Heart left ventricle (tissue), 16 donors: Measurements from ENCODE around the gene CRACDL. TPM values are rescaled to one million over a fixed set of nuclear protein-coding genes. Genes with fewer than 3 reads are reported as not detected.

ENCODE experiments used
- ATAC-seq, 4 donors: fragments of 200-7000 bp; cut with Tn5 transposase; one replicate each; pipeline ENCODE4 v1.9.1; 2020 to 2022; ENCODE audit warnings: moderate library complexity in 4 of 4, mild to moderate bottlenecking in 3 of 4, moderate number of reproducible peaks in 1 of 4
- DNase-seq, 5 donors: peaks; one replicate each; pipeline ENCODE4 v3.0.0-alpha.2; 2020
- H3K27ac ChIP-seq, 12 donors: fragments of 200-600 bp; sonication (generic) in 4 of 12; one replicate each; pipeline versions ENCODE4 v1.5.0 to v1.8.0; 2016 to 2022; ENCODE audit warnings: mild to moderate bottlenecking in 2 of 12
- H3K27me3 ChIP-seq, 9 donors: fragments of 200-600 bp; sonication (generic) in 2 of 9; one replicate each; pipeline versions ENCODE4 v1.5.1 to v1.8.0; 2016 to 2022; ENCODE audit warnings: mild to moderate bottlenecking in 3 of 9
- H3K36me3 ChIP-seq, 9 donors: fragments of 200-600 bp; sonication (generic) in 2 of 9; one replicate each; pipeline versions ENCODE4 v1.5.0 to v1.8.0; 2018 to 2022; ENCODE audit warnings: mild to moderate bottlenecking in 2 of 9
- H3K4me1 ChIP-seq, 12 donors: fragments of 200-600 bp; sonication (generic) in 4 of 12; one replicate each; pipeline versions ENCODE4 v1.5.0 to v1.8.0; 2016 to 2022; ENCODE audit warnings: mild to moderate bottlenecking in 3 of 12
- H3K4me3 ChIP-seq, 12 donors: fragments of 200-600 bp; sonication (generic) in 4 of 12; one replicate each; pipeline versions ENCODE4 v1.5.0 to v1.8.0; 2017 to 2022; ENCODE audit warnings: mild to moderate bottlenecking in 9 of 12, moderate library complexity in 4 of 12
- H3K9me3 ChIP-seq, 12 donors: fragments of 200-600 bp; sonication (generic) in 4 of 12; one replicate each; pipeline versions ENCODE4 v1.5.0 to v1.8.0; 2016 to 2022; ENCODE audit warnings: mild to moderate bottlenecking in 1 of 12
- CTCF ChIP-seq, 12 donors: fragments of 200-600 bp; sonication (generic) in 4 of 12; IDR thresholded peaks; one replicate each; pipeline versions ENCODE4 v1.5.0 to v1.8.0; 2018 to 2022; ENCODE audit warnings: antibody characterized with exemption in 12 of 12, mild to moderate bottlenecking in 5 of 12
- POLR2A ChIP-seq, 2 donors: fragments of 450-650 bp; IDR thresholded peaks; one replicate each; pipeline ENCODE4 v1.6.1; 2017; ENCODE audit warnings: antibody characterized with exemption in 2 of 2, mild to moderate bottlenecking in 2 of 2, moderate library complexity in 2 of 2
- WGBS, 4 donors: extraction: QIAGEN DNeasy Blood & Tissue Kit in 2 of 4; methylation state at CpG; one replicate each; pipeline versions ENCODE4 v1.1.5 to v1.1.7; 2013 to 2018; 5-methylcytosine and 5-hydroxymethylcytosine counted together
- intact Hi-C, 10 donors: fragments of 100-400 bp; cut with DNase I; formaldehyde crosslinking; loops; one replicate each; pipeline versions ENCODE4 v1.11.1 to v1.14.2; 2022
- polyA plus RNA-seq, 2 donors: library from polyadenylated mRNA; stranded (reverse); fragments of 200-250 nt; gene quantifications; one replicate each; pipeline ENCODE4 v1.2.3, GENCODE V29; 2013
- total RNA-seq, 9 donors: library from RNA; depleted of rRNA in 2 of 9; stranded (reverse); fragments of >200 nt in 2 of 9; fragmentation: NEBNext Ultra II Directional in 3 of 9; extraction: Animal tissue kit (Norgen Biotek cat#: 25700) in 3 of 9; gene quantifications; one replicate each; pipeline versions ENCODE4 v1.1.0 to v1.2.4, GENCODE V29; 2016 to 2023
- donor health status: ischemic (EF 13 %, LVEDD 7.1; RV severe dilation, severe dysfunction).
- donor health status: healthy with polysubstance abuse.
- donor health status: DM: no; HTN: yes; CAD: no.
- donor health status: DM: no; HTN: no; CAD: no.
- donor health status: ischemic (EF 25% LVEDD 6.9; RV normal size, moderate dysfunction).
- donor health status: ischemic (EF 25% LVEDD 5.7; RV mildly dilated, moderate dysfunction).
- donor health status: healthy.
- donor health status: DM: yes; HTN: yes; CAD: no.
- donor health status: ischemic (EF 35%, LVEDD 5.7; RV mildly dilated, moderate dysfunction).
- donor health status: nonischemic (EF 11% LVEDD 7.7; RV severe dilation, severe dysfunction).
- donor health status: DM: yes; HTN: yes; CAD: no.
- donor health status: PGD.
- donor health status: ischemic (EF 29% LVEDD 5.4; RV normal size, mild dysfunction).
- donor health status: nonischemic (EF 23%, LVEDD 6.1; RV moderate dilation, normal function).

Gene CRACDL
- total and polyA plus RNA-seq, 11 donors = 1.1 to 7.4 (median 2.9) TPM

DNA sequence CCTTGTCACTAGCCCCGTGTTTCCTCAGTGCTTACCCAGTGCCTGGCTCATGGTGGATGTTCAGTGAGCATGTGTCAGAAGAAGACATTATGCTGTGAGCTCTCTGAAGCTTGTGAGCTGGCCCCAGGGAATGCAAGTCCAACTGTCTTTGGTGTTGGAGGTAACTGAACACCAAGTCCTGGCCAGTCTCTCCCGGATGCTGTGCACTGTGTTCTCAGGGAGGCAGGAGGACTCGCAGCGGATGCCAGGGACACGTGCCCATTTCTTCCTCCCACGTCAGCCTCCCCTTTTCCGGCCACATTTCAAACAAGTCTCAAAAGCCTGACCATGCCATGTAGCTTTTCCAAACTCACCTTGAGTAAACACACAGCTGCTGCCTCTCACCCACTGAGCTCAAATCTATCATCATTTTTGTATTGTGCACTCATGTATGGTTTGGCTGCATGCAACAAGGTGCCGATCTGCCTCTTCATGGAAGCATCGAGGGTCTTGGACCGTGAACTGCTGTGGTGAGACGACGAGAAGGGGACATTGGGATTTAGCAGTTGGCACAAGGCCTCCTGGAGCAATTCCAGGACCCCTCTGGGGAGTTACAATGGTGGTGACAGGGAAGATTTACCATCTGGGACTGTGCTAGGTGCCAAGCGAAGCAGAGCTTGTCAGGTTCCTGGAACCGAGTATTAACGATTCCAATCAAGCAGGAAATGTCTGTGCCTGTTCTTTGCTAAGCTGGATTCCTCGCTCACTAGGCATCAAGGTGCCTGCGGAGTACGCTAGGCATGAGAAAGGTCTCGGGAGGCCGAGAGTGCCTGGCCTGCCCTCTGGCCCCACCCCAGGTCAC lies 160.7 kb downstream of the CRACDL start:
- Histone ChIP-seq H3K27ac (no peak overlapping the region), H3K4me1 (peaks cover 0 to 24% (median 4%) of the 10 kb centered on the region in 12 donors), H3K4me3 (no peak overlapping the region), H3K27me3 (peaks cover 0 to 2% (median 0%) of the 10 kb centered on the region in 9 donors), H3K9me3 (no peaks in the 10 kb centered on the region), H3K36me3 (no peaks in the 10 kb centered on the region)
- no peak for DNase-seq
- ATAC-seq = no peak
- intact Hi-C loops = no loop called here
- TF ChIP-seq POLR2A (IDR thresholded peaks at IDR 0.05) (no peak), CTCF (IDR thresholded peaks at IDR 0.05) (no peak)
- WGBS, 4 donors = 76 to 88% (median 83%) methylated on average over 20 of the region's 20 CpGs

- no peak for TF ChIP-seq CTCF (IDR thresholded peaks at IDR 0.05)
- no peak for TF ChIP-seq POLR2A (IDR thresholded peaks at IDR 0.05)
- DNase-seq (no peak), ATAC-seq (no peak)
- Histone ChIP-seq H3K9me3 (no peaks in the 10 kb centered on the region), H3K27ac (peak overlapping the region in 1 of 12 donors; percentile 90), H3K27me3 (peaks cover 0 to 2% (median 0%) of the 10 kb centered on the region in 9 donors), H3K4me3 (no peak overlapping the region), H3K36me3 (no peaks in the 10 kb centered on the region), H3K4me1 (peaks cover 0 to 36% (median 4%) of the 10 kb centered on the region in 12 donors)
- 88 to 96% (median 93%) methylated on average over 3 to 4 of the region's 4 CpGs for WGBS, 4 donors
- intact Hi-C loops = no loop called here
These were observed 162.1 kb downstream of the CRACDL start for GRCh38 chr2:98773907-98774306.

- Histone ChIP-seq H3K4me1 (peaks cover 0 to 43% (median 5%) of the 10 kb centered on the region in 12 donors), H3K27ac (peak overlapping the region in 1 of 12 donors; percentile 90), H3K4me3 (no peak overlapping the region), H3K27me3 (peaks cover 0 to 2% (median 0%) of the 10 kb centered on the region in 9 donors), H3K36me3 (no peaks in the 10 kb centered on the region), H3K9me3 (no peaks in the 10 kb centered on the region)
- ATAC-seq (no peak), DNase-seq (no peak)
- intact Hi-C loops = no loop called here
- no peak for TF ChIP-seq POLR2A (IDR thresholded peaks at IDR 0.05)
- TF ChIP-seq CTCF (IDR thresholded peaks at IDR 0.05) = no peak
- WGBS, 4 donors = 89 to 97% (median 95%) methylated on average over 5 of the region's 5 CpGs
These were observed 162.9 kb downstream of the CRACDL start for GRCh38 chr2:98773169-98773568.

DNA sequence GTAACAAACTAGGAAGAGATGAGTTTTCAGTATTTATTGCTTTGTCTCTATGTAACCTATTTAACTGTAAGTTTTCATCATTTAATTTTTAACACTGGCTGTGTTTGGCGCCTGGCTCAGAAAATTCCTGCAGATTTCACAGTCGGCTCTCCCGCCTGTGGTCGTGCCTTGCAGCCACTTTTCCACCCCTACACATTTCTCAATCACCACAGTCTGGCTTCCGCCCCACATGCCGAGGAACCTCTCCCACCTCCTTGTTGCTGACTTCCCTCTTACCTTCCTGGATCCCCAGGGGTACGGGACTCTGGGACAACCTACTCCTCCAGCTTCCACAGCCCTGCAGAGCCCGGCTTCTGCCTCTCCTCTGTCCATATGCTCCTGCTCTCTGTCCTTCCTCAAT lies 163.5 kb downstream of the CRACDL start:
- ATAC-seq = peak in 2 of 4 donors; percentile 5 to 11
- TF ChIP-seq POLR2A (IDR thresholded peaks at IDR 0.05) = no peak
- no peak for TF ChIP-seq CTCF (IDR thresholded peaks at IDR 0.05)
- peak overlapping the region in 3 of 12 donors; percentile 25 to 90 (median 34) for H3K27ac ChIP-seq
- WGBS, 4 donors = 54 to 66% (median 60%) methylated on average over 8 of the region's 8 CpGs
- peak overlapping the region in 2 of 12 donors; percentile 12 to 51 for H3K4me3 ChIP-seq
- no peak for DNase-seq
- peaks cover 0 to 2% (median 0%) of the 10 kb centered on the region in 9 donors for H3K27me3 ChIP-seq
- peaks cover 0 to 49% (median 5%) of the 10 kb centered on the region in 12 donors for H3K4me1 ChIP-seq
- no peaks in the 10 kb centered on the region for H3K36me3 ChIP-seq
- H3K9me3 ChIP-seq = no peaks in the 10 kb centered on the region
- intact Hi-C loops = no loop called here
